Measurements from ENCODE around the gene MRPL49. TPM values are rescaled to one million over a fixed set of nuclear protein-coding genes. Genes with fewer than 3 reads are reported as not detected.
A peak's percentile ranks its signal among the peaks of the same experiment; 100 is the strongest.

The MRPL49 gene
- total RNA-seq, 4 donors from 2014 or later = 48.0 to 68.5 (median 61.7) TPM

DNA sequence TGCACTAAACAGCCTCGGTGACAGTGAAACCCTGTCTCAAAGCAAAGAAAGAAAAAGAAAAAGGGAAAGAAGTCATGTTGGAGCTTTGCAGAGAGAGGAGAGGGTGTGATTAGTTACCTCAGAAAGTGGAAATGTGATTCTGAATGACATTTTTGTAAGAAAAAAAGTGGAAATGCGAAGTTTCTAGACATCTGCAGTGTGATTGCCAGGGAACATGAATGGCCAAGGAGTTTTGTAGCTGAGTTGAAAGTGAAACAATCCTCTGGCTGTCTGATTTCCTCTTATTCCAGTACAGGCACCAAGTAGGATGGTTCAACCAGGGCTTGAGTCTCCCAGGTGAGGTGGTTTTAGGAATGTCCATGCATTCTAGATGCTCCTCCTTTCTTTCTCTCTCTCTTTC is 30.0 kb downstream of the MRPL49 start:
- no peak for DNase-seq (ENCODE audit: low spot score in 2 of 2)
- TF ChIP-seq POLR2AphosphoS5 (IDR thresholded peaks at IDR 0.05) (no peak), POLR2A (IDR thresholded peaks at IDR 0.05) (no peak), CTCF (IDR thresholded peaks at IDR 0.05) (no peak), EP300 (IDR thresholded peaks at IDR 0.05) (no peak)
- Histone ChIP-seq H3K36me3 (no peaks in the 10 kb centered on the region), H3K27ac (no peak overlapping the region), H3K9me3 (no peaks in the 10 kb centered on the region), H3K4me3 (no peak overlapping the region), H3K4me1 (peaks cover 10% of the 10 kb centered on the region), H3K27me3 (no peaks in the 10 kb centered on the region)
- WGBS = 78% methylated on average over 2 of the region's 2 CpGs

GRCh38 chr11:65156256-65156655 is 34.1 kb downstream of the MRPL49 start:
- H3K27ac ChIP-seq = no peak overlapping the region
- no peaks in the 10 kb centered on the region for H3K9me3 ChIP-seq
- no peak overlapping the region for H3K4me3 ChIP-seq
- no peak for TF ChIP-seq CTCF (IDR thresholded peaks at IDR 0.05)
- no peak for TF ChIP-seq POLR2A (IDR thresholded peaks at IDR 0.05)
- TF ChIP-seq POLR2AphosphoS5 (IDR thresholded peaks at IDR 0.05) = no peak
- H3K27me3 ChIP-seq = no peaks in the 10 kb centered on the region
- H3K4me1 ChIP-seq = no peaks in the 10 kb centered on the region
- H3K36me3 ChIP-seq = no peaks in the 10 kb centered on the region
- 96% methylated on average over 3 of the region's 3 CpGs for WGBS
- DNase-seq (ENCODE audit: low spot score in 2 of 2) = peak in 1 of 2 donors; percentile 10

GRCh38 chr11:65156926-65157325 is 34.8 kb downstream of the MRPL49 start:
- TF ChIP-seq POLR2A (IDR thresholded peaks at IDR 0.05) (no peak), EP300 (IDR thresholded peaks at IDR 0.05) (no peak), CTCF (IDR thresholded peaks at IDR 0.05) (no peak), POLR2AphosphoS5 (IDR thresholded peaks at IDR 0.05) (no peak)
- Histone ChIP-seq H3K4me3 (no peak overlapping the region), H3K27me3 (no peaks in the 10 kb centered on the region), H3K4me1 (no peaks in the 10 kb centered on the region), H3K9me3 (no peaks in the 10 kb centered on the region), H3K36me3 (no peaks in the 10 kb centered on the region), H3K27ac (no peak overlapping the region)
- 86% methylated on average over 3 of the region's 3 CpGs for WGBS
- DNase-seq (ENCODE audit: low spot score in 2 of 2) = peak in 1 of 2 donors; percentile 27

GRCh38 chr11:65157336-65157735 is 35.2 kb downstream of the MRPL49 start:
- Histone ChIP-seq H3K27ac (no peak overlapping the region), H3K4me1 (no peaks in the 10 kb centered on the region), H3K4me3 (no peak overlapping the region), H3K36me3 (no peaks in the 10 kb centered on the region), H3K27me3 (no peaks in the 10 kb centered on the region), H3K9me3 (no peaks in the 10 kb centered on the region)
- DNase-seq (ENCODE audit: low spot score in 2 of 2) = no peak
- no peak for TF ChIP-seq POLR2AphosphoS5 (IDR thresholded peaks at IDR 0.05)
- TF ChIP-seq CTCF (IDR thresholded peaks at IDR 0.05) = no peak
- no peak for TF ChIP-seq EP300 (IDR thresholded peaks at IDR 0.05)
- TF ChIP-seq POLR2A (IDR thresholded peaks at IDR 0.05) = no peak
- 74% methylated on average over 3 of the region's 3 CpGs for WGBS

DNA sequence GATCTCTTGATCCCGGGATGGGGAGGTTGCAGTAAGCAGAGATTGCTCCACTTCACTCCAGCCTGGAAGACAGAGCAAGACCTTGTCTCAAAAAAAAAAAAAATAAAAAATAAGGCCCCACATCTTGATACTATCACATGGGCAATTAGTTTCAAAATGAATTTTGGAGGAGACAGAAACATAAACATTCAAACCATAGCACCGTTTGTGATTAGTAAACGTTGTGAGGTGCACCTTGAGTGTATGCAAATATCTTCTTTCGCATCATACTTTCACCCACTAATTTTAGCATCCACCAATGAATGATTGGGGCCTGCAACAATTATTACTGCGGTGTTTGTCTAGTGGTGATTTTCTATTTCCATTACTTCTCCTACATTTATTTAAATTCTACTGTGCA is 36.9 kb downstream of the MRPL49 start:
- DNase-seq (ENCODE audit: low spot score in 2 of 2) = no peak
- no peaks in the 10 kb centered on the region for H3K27me3 ChIP-seq
- no peak overlapping the region for H3K27ac ChIP-seq
- 78% methylated on average over 5 of the region's 5 CpGs for WGBS
- no peaks in the 10 kb centered on the region for H3K4me1 ChIP-seq
- H3K4me3 ChIP-seq = no peak overlapping the region
- H3K36me3 ChIP-seq = no peaks in the 10 kb centered on the region
- no peaks in the 10 kb centered on the region for H3K9me3 ChIP-seq
- TF ChIP-seq EP300 (IDR thresholded peaks at IDR 0.05) (no peak), CTCF (IDR thresholded peaks at IDR 0.05) (no peak), POLR2AphosphoS5 (IDR thresholded peaks at IDR 0.05) (no peak), POLR2A (IDR thresholded peaks at IDR 0.05) (no peak)
